Measurements from ENCODE around the gene TJAP1.
"Not testable (repeated sequence)": the region's sequence is repeated elsewhere in the genome, so short reads cannot be mapped to it uniquely, and the experiment has no call there.

TJAP1 gene

DNA sequence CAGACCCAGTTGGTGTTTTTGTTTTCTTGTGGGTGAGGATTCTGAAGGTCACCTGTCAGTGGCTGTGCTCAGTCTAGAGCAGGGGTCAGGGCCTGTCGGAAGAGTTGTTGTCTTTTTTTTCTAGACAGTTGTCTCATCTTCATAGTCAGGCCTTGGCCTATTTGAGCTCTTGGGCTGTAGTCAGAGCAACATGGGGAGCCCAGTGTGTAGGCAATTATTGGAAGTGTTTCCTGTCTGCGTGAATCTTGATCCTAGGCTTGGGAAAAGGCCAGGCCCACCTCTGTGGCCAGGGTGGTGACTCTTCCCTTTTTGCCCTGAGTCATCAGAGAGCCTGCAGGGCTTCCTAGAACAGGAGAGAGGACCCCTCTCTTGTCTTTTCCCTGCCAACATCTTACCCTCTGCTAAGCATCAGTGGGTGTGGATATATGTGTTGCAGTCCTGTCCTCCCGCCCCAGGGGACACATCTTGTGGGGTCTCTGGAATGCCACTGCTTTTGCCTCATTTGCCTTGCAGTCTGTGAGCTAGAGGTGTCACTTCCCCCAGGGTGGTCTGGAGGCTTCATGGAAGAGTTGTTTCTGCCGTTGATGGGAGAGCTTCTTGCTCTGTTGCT lies 11.4 kb downstream of the TJAP1 start:
- DNase-seq = no peak

DNA sequence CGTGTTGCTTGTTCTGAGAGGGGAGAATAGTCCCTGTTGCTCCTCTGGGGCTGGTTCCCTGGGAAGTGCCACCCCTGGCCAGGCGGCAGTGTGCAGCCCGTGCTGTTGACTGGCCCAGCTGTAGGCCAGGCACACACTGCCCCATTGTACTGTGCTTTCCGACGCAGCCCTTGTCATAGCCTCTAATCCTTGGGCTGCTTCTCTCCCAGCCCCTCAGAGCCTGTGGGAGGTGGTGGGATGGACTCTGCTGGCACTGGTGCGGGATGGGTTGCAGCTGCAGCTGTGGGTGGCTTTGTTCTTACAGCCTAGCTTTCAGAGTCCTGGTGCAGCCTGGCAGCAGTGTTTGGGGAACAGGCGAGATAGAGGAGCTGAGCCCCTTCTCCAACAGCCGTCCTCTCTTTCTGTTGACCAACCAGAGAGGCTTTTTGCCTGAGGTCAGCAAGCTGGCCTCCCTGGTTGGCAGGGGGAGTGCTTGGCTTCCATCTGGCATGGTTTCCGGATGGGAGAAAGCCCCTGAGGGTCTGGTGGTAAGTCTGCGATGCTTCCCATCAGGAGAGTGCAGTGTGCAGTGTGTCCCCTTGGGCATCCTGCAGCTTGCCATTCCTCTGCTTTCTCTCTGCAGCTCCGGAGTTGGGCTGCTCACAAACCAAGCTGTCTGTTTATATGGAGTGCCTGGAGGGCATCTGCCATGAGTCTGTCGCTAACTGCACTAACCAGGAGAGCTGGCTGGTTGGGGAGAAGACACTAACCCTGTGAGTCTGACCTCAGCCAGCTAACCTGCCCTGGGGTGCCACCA lies 12.1 kb downstream of the TJAP1 start:
- no peak for DNase-seq

DNA sequence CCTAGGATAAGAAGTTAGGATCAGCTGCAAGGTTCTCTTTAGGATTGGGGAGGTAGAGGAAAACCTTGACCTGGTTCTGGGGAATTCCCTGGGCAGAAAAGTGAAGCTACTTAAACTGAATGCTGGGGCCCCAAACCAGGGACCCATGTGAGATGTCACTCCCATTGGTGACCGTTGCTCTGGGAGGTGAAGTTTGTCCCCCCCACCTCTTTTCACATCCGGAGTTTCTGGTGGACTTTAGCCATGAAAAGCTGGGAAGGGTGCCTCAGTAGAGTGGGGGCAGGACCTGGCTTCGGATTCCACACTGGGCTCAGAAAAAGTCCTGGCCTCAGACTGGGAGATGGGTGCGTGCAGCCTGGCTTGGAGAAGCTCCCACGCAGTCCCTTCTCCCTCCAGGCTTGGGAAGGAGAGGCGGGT lies 13.2 kb downstream of the TJAP1 start:
- no peak for DNase-seq

DNA sequence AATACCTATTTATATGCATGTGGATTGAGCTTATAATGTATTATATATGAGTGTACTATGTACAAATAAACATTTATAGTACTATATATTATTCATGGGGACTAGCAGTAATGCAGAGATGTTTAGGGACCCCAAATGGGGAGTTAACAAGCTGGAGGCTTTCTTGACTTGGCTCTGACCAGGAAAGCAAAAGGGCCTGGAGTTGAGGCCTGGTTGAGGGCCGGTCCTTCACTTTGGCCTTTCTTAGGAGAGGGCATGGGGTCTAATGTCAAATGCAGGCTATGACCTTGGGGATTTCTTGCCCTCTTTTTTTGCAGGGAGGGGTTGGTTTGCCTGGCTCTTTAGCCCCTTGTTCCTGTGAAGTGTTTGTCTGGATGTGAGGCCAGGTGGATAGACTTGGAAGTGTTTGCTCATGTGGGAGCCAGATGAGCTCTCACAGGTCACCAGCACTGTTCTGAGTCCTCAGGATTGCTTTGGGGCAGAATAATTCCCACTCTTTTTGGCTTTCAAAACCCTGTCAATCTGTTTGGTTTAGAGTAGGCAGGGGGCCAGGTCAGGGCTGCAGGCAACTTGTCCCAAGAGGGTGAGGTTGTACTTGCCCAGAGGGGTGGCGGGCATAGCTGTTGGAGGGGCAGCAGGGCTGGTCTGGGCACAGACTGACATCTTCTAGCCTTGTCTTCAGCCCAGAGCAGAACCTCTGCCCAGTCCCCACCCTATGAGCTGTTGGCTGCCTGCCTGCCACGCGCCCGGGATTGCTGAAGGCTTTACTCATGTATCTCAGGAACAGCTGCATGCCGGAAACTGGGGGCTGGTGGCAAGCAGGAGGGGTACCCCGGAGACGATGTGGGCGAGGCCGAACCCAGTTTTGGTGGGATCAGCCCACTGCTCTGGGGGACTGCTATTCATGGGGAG lies 14.6 kb downstream of the TJAP1 start:
- no peak for DNase-seq

DNA sequence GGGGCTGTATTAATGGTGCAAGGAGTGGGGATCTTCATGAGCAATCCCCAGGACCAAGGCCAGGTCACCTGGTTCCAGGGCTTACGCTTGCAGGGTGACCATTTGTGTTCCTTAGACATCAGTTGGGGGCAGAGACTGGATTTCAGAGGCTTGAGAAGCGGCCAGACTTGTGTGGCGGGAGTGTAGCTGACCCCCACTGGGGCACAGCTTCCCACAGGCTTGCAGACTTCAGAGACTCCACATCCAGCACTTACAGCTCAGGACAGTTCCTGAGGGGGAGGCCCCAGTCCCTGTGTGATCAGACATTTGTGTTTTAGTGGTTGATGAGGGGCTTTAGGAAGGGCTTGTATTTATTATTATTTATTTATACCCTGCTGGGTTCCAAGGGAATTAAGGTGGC lies 15.3 kb downstream of the TJAP1 start:
- DNase-seq = no peak

DNA sequence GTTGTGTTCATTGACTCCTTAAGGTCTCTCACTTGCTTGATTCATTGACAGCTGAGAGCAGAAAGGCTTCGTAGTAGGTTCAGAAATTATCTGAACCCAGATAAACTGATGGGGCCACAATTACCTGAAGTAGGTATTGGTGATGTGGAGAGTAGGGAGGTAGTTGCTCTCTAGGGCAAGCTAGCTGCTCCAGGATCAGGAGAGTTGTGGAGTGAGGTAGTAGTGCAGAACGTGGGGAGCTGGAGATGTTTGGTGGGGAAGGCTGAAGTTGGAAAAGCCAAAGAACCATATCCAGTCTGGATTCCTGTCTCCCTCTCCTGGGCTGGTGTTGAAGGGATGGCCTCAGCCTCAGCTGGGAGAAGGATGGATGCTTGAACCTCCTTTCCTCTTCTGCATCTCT lies 15.9 kb downstream of the TJAP1 start:
- DNase-seq = no peak

DNA sequence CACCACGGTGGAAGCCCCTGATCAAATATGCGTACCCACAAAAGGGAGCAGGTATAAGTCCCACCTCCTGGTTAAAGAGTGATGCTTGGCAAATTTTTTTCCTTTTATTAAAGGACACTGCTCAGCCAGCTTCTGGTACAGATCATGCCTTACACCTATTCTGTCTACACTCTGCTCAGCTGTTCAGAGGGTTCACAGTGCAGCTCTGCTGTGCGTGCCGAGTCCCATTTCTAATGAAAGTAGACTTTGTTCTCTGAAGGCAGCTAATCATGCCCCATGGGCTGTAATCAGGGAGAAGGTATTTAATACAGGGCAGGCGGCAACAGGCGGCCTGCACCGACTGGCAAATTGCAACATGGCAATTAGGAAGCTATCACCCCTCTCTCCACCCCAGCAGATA lies 16.5 kb downstream of the TJAP1 start:
- DNase-seq = no peak

DNA sequence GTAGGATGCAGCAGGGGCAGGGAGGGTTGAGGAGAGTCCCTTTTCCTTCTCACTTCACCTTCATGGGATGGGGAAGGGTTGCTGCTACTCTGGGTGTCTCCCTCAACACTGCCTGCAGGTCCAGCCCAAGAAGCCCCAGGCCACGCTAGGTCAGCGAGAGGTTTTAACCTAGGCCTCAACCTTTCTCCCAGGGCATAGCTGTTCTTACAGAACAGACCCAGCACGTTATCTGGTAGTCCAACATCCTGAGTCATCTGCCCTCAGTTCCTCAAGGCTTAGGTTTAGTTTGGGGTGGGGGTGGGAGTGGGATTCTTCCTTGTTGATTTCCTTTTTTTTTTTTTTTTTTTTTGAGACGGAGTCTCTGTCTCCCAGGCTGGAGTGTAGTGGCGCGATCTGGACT lies 17.0 kb downstream of the TJAP1 start:
- no peak for DNase-seq

DNA sequence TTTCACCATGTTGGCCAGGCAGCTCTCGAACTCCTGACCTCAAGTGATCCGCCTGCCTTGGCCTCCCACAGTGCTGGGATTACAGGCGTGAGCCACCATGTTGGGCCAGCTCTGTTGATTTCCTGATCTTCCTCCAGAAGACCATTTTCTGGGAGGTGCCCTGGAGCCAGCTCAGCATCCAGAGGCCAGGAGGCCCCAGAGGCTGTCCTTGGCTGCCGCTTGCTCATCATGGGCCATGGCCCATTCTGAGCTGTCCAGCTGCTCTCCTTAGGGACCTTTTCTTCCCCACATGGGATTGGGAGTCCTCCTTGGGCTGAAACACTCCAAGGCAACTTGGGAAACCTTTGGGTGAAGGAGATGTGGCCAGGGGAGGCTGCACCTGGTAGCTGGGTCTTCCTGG lies 17.4 kb downstream of the TJAP1 start:
- no peak for DNase-seq

DNA sequence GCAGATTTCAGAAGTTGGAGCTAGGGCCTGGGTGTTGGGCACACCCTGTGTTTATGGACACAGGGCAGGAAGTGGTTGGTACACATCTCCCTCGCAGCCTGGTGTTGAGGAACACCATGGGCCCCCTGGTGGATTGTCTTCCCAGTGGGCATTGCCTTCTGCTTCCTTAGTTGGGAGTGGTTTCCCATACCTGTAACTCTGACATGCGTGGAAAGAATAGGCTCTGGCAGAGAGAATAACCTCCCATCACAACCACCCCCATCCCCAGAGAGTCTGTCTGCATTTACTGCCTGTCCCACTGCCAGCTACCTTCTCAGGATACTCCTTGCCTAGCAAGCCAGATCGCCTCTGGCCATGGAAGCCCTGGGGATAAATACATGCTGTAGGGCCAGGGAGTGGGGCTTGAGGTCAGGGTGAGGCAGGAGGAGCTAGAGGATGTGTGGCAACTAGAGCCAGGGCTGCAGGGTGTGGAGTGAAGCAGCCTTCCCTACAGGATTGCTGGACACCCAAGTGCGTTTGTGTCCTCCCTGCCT lies 18.1 kb downstream of the TJAP1 start:
- no peak for DNase-seq

DNA sequence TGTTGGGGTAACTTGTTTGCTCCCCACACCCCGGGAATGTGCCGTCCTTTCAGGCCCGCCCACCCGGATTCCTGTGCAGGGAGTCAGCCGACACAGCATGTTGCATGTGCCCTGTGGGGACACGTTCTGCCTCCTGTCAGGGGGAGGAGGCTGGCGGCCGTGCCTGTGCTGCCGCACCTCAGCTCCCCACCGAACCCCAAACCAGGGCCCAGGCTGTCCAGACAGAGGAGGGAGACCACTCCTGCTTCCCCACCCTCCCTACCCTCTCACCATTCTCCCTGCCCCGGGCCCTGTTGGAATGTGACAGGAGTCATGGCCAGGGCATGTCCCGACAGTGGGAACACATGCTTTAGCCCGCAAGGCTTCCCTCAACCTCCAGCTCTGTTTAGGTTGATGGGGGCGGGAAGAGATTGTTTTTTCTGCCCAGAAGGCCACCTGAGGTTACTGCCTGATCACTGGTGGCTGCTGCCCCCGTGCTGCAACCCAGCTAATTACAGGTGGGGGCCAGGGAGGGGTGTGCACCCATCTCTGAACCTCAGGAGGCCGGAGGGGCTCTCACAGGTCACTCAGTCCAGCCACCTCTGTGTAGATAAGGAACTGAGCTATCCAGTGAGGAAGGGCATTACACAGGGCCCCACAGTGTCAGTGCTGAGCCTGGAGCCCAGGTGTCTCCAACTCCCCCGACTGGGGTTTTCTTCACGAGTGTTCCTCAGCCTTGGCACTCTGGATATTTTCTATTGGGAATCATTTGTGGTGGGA lies 19.2 kb downstream of the TJAP1 start:
- DNase-seq = no peak

DNA sequence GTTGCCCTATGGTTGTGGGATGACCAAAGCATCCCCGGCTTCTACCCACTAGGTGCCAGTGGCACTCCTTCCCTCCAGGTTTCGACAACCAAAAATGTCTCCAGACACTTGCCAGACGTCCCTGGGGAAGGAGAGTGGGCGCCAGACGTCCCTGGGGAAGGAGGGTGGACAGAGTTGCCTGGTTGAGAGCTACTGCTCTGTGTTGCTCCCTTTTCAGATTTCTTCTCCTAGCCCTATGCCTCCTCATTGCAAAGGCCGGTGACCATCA lies 19.7 kb downstream of the TJAP1 start:
- DNase-seq = no peak

DNA sequence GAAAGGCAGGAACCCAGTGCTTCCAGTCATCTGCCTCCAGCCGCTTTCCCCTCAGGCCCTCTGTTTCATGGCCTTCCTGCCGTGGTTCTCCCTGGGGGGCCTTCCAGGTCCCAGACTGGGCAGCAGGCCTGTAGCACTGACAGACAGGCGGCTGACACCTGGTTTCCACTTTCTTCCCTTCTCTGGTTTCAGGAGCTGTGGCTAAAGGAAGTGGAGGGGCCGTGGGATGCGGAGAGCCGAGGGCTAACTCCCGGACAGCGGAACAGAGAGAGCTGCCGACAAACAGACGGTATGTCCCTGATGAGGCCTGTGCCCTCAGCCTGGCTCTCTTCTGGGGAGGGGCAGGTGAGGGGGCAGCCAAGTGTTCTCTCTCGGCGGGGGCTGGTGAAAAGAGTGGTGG lies 20.3 kb downstream of the TJAP1 start:
- no peak for DNase-seq

DNA sequence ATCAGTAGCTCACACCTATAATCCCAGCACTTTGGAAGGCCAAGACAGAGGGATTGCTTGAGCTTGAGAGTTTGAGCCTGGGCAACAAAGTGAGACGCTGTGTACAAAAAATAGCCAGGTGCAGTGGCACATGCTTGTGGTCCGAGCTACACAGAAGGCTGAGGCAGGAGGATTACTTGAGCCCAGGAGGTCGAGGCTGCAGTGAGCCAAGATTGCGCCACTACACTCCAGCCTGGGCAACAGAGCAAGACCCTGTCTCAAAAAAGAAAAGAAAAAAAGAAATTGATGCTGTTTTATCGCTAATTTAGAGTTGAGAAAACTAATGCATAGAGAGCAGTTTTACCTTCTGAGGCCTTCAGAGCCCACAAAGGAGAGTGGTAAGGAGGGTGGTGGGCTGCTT lies 20.9 kb downstream of the TJAP1 start:
- DNase-seq = not testable (repeated sequence)

DNA sequence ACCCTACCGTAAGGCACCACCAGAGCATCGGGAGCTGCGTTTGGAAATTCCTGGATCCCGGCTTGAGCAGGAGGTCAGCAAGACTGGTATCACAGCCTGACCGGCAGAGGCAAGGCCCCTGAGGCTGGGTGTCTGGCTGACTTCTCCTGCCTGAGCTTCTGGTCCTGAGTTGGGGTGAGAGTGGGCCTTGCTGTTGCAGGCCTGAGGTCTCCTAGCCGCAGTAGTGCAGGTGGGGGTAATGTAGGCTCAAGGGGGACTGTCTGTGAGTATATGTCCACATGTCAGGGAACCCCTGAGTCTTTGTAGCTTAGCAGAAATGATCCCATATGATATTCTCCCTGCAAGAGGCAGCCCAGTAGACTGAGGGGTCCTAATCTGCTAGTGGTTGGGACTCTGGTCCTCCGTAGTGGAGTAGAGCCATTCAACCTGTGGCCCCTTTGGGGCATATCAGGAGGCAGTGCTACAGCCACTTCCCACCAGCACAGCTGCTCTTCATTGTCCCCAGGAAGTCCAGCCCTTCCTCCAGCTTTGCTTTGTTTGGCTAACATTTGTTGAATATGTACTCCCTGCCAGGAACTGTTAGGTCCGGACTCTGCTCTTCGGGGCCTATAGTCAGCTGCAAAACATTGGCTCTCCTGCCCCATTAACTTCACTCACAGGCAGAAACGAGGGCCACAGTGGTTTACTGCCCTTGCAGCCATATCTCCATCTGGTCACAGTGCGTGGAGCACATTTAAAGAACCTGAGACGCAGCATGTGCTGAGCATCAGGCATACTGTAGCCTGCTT lies 21.9 kb downstream of the TJAP1 start:
- no peak for DNase-seq

DNA sequence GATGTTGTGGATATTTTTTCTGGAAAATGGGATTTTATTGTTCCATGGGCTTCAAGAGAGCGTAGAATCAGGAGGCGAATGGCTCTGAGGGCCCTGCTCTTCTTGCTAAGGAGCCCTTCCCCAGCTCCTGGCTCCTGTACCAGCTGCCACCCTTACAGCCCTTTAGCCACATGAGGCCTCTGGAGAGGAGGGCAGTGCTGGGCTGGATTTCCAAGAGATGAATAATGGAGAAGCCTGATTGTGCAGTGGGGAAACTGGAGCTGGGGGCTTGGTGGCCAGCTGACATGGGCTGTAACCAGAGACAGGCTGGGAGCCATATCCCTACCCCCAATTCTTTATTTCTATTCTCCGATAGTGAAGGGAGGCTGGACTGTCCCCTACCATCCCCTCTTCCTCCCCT lies 23.6 kb downstream of the TJAP1 start:
- DNase-seq = no peak

DNA sequence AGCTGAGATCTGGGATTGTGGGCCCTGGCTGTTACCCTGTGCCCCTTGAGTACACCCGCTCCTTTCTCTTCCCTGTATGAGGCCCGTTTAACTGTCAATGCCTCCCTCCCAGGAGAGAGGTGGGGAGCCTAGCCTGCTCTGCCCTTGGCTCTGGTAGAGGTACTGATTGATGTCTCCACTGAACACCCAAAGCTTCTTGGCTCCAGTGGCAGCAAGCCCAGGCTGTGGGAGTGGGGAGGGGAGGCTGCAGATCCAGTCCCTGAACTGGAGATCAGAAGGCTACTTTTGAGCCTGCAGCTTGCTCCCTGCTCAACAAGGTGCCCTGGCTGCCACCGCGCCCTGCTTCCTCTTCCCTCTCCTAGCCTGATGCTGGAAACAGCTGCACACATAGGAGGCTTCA lies 25.3 kb downstream of the TJAP1 start:
- no peak for DNase-seq

DNA sequence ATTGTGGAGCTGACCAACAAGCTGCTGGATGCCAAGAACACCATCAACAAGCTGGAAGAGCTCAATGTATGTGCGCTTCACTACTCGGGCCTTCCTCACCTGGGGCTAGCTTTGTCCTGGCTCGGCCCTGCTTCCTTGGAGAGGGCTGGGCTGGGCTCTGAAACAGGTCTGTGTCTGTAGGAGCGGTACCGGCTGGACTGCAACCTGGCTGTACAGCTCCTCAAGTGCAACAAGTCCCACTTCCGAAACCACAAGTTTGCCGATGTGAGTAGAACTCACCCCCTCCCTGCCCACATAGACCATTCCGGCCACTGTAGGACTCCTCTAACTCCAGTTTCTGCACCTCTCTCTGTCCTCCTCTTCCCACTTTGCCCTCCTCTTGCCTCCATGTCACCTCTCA lies 26.1 kb downstream of the TJAP1 start:
- DNase-seq = no peak

DNA sequence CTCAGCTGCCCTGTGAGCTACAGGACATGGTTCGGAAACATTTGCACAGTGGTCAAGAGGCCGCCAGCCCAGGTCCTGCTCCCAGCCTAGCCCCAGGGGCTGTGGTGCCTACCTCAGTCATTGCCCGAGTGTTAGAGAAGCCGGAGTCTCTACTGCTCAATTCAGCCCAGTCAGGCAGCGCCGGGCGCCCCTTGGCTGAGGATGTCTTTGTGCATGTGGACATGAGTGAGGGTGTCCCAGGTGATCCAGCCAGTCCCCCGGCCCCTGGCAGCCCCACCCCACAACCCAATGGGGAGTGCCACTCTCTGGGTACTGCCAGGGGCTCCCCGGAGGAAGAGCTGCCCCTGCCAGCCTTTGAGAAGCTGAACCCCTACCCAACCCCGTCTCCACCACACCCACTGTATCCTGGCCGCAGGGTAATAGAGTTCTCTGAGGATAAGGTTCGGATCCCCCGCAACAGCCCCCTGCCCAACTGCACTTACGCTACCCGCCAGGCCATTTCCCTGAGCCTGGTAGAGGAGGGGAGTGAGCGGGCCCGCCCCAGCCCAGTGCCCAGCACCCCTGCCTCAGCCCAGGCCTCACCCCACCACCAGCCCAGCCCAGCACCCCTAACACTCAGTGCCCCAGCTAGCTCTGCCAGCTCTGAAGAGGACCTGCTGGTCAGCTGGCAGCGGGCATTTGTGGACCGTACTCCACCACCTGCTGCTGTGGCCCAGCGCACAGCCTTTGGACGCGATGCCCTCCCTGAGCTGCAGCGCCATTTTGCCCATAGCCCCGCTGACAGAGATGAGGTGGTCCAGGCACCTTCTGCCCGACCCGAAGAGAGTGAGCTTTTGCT lies 27.6 kb downstream of the TJAP1 start:
- no peak for DNase-seq

DNA sequence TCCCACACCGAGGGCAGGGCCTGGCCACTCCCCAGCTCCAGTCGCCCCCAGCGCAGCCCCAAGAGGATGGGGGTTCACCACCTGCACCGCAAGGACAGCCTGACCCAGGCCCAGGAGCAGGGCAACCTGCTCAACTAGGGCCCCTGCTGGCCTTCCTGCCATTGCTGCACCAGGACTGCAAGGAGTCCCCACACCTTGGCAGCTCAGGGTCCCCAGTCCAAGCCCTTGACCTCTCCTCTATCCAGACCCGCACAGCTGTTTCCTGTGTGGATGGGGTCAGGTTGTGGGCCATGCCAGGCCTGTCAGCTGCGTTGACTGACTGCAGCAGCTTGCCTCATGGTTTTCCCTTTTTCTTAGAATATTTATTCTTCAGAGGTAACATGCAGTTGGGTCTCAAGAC lies 28.3 kb downstream of the TJAP1 start:
- no peak for DNase-seq

DNA sequence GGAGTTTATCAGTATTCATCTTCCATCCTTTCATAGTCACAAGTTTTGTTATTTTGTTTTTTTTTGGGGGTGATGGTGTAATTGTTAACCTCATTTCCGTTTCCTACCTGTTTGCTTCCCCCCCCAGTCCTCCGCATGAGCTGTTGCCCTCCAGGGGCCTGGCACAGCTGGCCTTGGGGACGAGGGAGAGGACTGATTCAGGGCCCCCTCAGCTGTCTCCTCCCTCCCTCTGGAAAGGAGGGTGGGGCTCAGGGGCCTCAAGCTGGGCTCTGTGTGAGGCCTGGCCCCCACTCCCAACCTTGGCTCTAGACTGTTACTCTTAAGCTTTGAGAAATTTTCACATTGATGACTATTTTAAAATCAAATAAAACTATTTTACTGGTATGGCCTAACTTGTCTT lies 28.8 kb downstream of the TJAP1 start:
- DNase-seq = no peak
